GM10266 (cell line): ENCODE results near the gene APBB2.

Source experiments
- DNase-seq: peaks from one replicate; pipeline ENCODE4 v3.0.0; 2012; ENCODE audit errors: extremely low spot score
- CTCF ChIP-seq: IDR thresholded peaks from 2 replicates; pipeline ENCODE4 v1.5.1; 2012; ENCODE audit warnings: mild to moderate bottlenecking, low read depth; ENCODE audit not compliant: control insufficient read depth, insufficient read depth; ENCODE audit errors: missing control alignments

APBB2 gene

GRCh38 chr4:40844261-40844660 lies 370.1 kb downstream of the APBB2 start:
- DNase-seq: no peak
- TF ChIP-seq CTCF: no peak

GRCh38 chr4:40843696-40844095 lies 370.6 kb downstream of the APBB2 start:
- peak; percentile 48 for DNase-seq

GRCh38 chr4:40842725-40843423 lies 371.5 kb downstream of the APBB2 start:
- no peak for DNase-seq
- TF ChIP-seq CTCF: no peak

More at GRCh38 chr4:40843696-40844095, 370.6 kb downstream of the APBB2 start:
- TF ChIP-seq CTCF: peak; percentile 59

- no peak for DNase-seq
- no peak for TF ChIP-seq CTCF
These were observed 372.0 kb downstream of the APBB2 start for GRCh38 chr4:40842318-40842717.

- DNase-seq: peak; percentile 65
- TF ChIP-seq CTCF: peak; percentile 78
These were observed 373.3 kb downstream of the APBB2 start for GRCh38 chr4:40840985-40841571.

- peak; percentile 32 for DNase-seq
- TF ChIP-seq CTCF: no peak
These were observed 373.9 kb downstream of the APBB2 start for GRCh38 chr4:40840255-40840984.

GRCh38 chr4:40838742-40839141 lies 375.6 kb downstream of the APBB2 start:
- no peak for TF ChIP-seq CTCF
- no peak for DNase-seq
